GM12892 (cell line): Measurements from ENCODE around the gene TRAF3IP3.

Experiments
- POLR2A ChIP-seq: IDR thresholded peaks from 2 replicates; pipeline ENCODE4 v1.6.1; 2011; ENCODE audit warnings: low read depth, low read length, control low read depth
- POLR2AphosphoS5 ChIP-seq: IDR thresholded peaks from 2 replicates; pipeline ENCODE4 v1.6.1; 2011; ENCODE audit warnings: low read depth, low read length, control low read depth
- TAF1 ChIP-seq: IDR thresholded peaks from 2 replicates; pipeline ENCODE4 v1.6.1; 2011; ENCODE audit warnings: low read depth, mild to moderate bottlenecking, control low read depth, low read length, borderline replicate concordance

GRCh38 chr1:209805875-209806760, 50.3 kb downstream of the TRAF3IP3 start, which contains the start of gene IRF6:
- TF ChIP-seq POLR2A (no peak), TAF1 (no peak), POLR2AphosphoS5 (no peak)
